ENCODE measurements around the gene PRKCE. TPM values are rescaled to one million over a fixed set of nuclear protein-coding genes. Genes with fewer than 3 reads are reported as not detected.
"Not testable (repeated sequence)": the region's sequence is repeated elsewhere in the genome, so short reads cannot be mapped to it uniquely, and the experiment has no call there.

The PRKCE gene
- total and polyA plus RNA-seq, 2 donors (not counting 1 experiment from before 2014, with no cell fraction given), result 14.1 to 19.0 TPM

GRCh38 chr2:46200861-46201605 lies 549.6 kb downstream of the PRKCE start:
- no peaks in the 10 kb centered on the region for H3K9me3 ChIP-seq (ENCODE audit: control insufficient read depth, insufficient read depth, low read depth, low read length)
- no peak for DNase-seq (ENCODE audit: low read depth in 2 of 2)
- H3K4me1 ChIP-seq (ENCODE audit: control insufficient read depth, extremely low read depth, insufficient read depth, low read length), result no peaks in the 10 kb centered on the region
- no peak overlapping the region for H3K4me2 ChIP-seq (ENCODE audit: extremely low read depth, insufficient read depth, low read length)
- no peaks in the 10 kb centered on the region for H3K79me2 ChIP-seq (ENCODE audit: control insufficient read depth, insufficient read depth, low read length)
- no peak overlapping the region for H3K4me3 ChIP-seq (replicated peaks in 1 of 4; ENCODE audit: control extremely low read depth in 1 of 4, insufficient read depth in 1 of 4, low read depth in 3 of 4, low read length in 4 of 4)
- no peak overlapping the region for H2AFZ ChIP-seq (ENCODE audit: low read length)
- H3K27me3 ChIP-seq (ENCODE audit: control insufficient read depth, insufficient read depth, low read length), result no peaks in the 10 kb centered on the region
- no peak overlapping the region for H3K9ac ChIP-seq (ENCODE audit: insufficient read depth, low read length)
- TF ChIP-seq EZH2 (IDR thresholded peaks at IDR 0.05; ENCODE audit: low read length, missing control alignments) (no peak), CTCF (conservative IDR thresholded peaks at IDR 0.05 in 1 of 2, IDR thresholded peaks at IDR 0.05 in 1 of 2; ENCODE audit: low read depth in 1 of 2, low read length in 2 of 2) (no peak)
- no peak overlapping the region for H3K27ac ChIP-seq (ENCODE audit: insufficient read depth, low read length)
- H4K20me1 ChIP-seq (ENCODE audit: control insufficient read depth, extremely low read depth, insufficient read depth, low read length), result no peaks in the 10 kb centered on the region
- no peaks in the 10 kb centered on the region for H3K36me3 ChIP-seq (ENCODE audit: control insufficient read depth, insufficient read depth, low read length)

- DNase-seq (ENCODE audit: low read depth in 2 of 2), result no peak
- TF ChIP-seq EZH2 (IDR thresholded peaks at IDR 0.05; ENCODE audit: low read length, missing control alignments) (no peak), CTCF (conservative IDR thresholded peaks at IDR 0.05 in 1 of 2, IDR thresholded peaks at IDR 0.05 in 1 of 2; ENCODE audit: low read depth in 1 of 2, low read length in 2 of 2) (no peak)
- no peaks in the 10 kb centered on the region for H3K4me1 ChIP-seq (ENCODE audit: control insufficient read depth, extremely low read depth, insufficient read depth, low read length)
- no peak overlapping the region for H2AFZ ChIP-seq (ENCODE audit: low read length)
- H3K27ac ChIP-seq (ENCODE audit: insufficient read depth, low read length), result no peak overlapping the region
- no peaks in the 10 kb centered on the region for H4K20me1 ChIP-seq (ENCODE audit: control insufficient read depth, extremely low read depth, insufficient read depth, low read length)
- no peaks in the 10 kb centered on the region for H3K36me3 ChIP-seq (ENCODE audit: control insufficient read depth, insufficient read depth, low read length)
- H3K4me2 ChIP-seq (ENCODE audit: extremely low read depth, insufficient read depth, low read length), result no peak overlapping the region
- H3K9ac ChIP-seq (ENCODE audit: insufficient read depth, low read length), result no peak overlapping the region
- H3K27me3 ChIP-seq (ENCODE audit: control insufficient read depth, insufficient read depth, low read length), result no peaks in the 10 kb centered on the region
- H3K4me3 ChIP-seq (replicated peaks in 1 of 4; ENCODE audit: control extremely low read depth in 1 of 4, insufficient read depth in 1 of 4, low read depth in 3 of 4, low read length in 4 of 4), result no peak overlapping the region
- H3K79me2 ChIP-seq (ENCODE audit: control insufficient read depth, insufficient read depth, low read length), result no peaks in the 10 kb centered on the region
- no peaks in the 10 kb centered on the region for H3K9me3 ChIP-seq (ENCODE audit: control insufficient read depth, insufficient read depth, low read depth, low read length)
Measured at GRCh38 chr2:46202453-46202852, 551.0 kb downstream of the PRKCE start.

GRCh38 chr2:46202987-46203386 lies 551.5 kb downstream of the PRKCE start:
- DNase-seq (ENCODE audit: low read depth in 2 of 2), result no peak
- Histone ChIP-seq H3K4me1 (ENCODE audit: control insufficient read depth, extremely low read depth, insufficient read depth, low read length) (no peaks in the 10 kb centered on the region), H3K36me3 (ENCODE audit: control insufficient read depth, insufficient read depth, low read length) (no peaks in the 10 kb centered on the region), H3K9ac (ENCODE audit: insufficient read depth, low read length) (no peak overlapping the region), H3K79me2 (ENCODE audit: control insufficient read depth, insufficient read depth, low read length) (no peaks in the 10 kb centered on the region), H2AFZ (ENCODE audit: low read length) (no peak overlapping the region), H3K9me3 (ENCODE audit: control insufficient read depth, insufficient read depth, low read depth, low read length) (no peaks in the 10 kb centered on the region), H4K20me1 (ENCODE audit: control insufficient read depth, extremely low read depth, insufficient read depth, low read length) (no peaks in the 10 kb centered on the region), H3K4me3 (replicated peaks in 1 of 4; ENCODE audit: control extremely low read depth in 1 of 4, insufficient read depth in 1 of 4, low read depth in 3 of 4, low read length in 4 of 4) (no peak overlapping the region), H3K27me3 (ENCODE audit: control insufficient read depth, insufficient read depth, low read length) (no peaks in the 10 kb centered on the region), H3K4me2 (ENCODE audit: extremely low read depth, insufficient read depth, low read length) (no peak overlapping the region), H3K27ac (ENCODE audit: insufficient read depth, low read length) (no peak overlapping the region)
- TF ChIP-seq CTCF (conservative IDR thresholded peaks at IDR 0.05 in 1 of 2, IDR thresholded peaks at IDR 0.05 in 1 of 2; ENCODE audit: low read depth in 1 of 2, low read length in 2 of 2) (no peak), EZH2 (IDR thresholded peaks at IDR 0.05; ENCODE audit: low read length, missing control alignments) (no peak)

GRCh38 chr2:46203636-46204035 lies 552.2 kb downstream of the PRKCE start:
- not testable (repeated sequence) for H3K27ac ChIP-seq (ENCODE audit: insufficient read depth, low read length); H3K36me3 ChIP-seq (ENCODE audit: control insufficient read depth, insufficient read depth, low read length); H2AFZ ChIP-seq (ENCODE audit: low read length); H3K4me2 ChIP-seq (ENCODE audit: extremely low read depth, insufficient read depth, low read length); DNase-seq (ENCODE audit: low read depth in 2 of 2); H3K9me3 ChIP-seq (ENCODE audit: control insufficient read depth, insufficient read depth, low read depth, low read length); H3K79me2 ChIP-seq (ENCODE audit: control insufficient read depth, insufficient read depth, low read length); H3K4me3 ChIP-seq (replicated peaks in 1 of 4; ENCODE audit: control extremely low read depth in 1 of 4, insufficient read depth in 1 of 4, low read depth in 3 of 4, low read length in 4 of 4); H4K20me1 ChIP-seq (ENCODE audit: control insufficient read depth, extremely low read depth, insufficient read depth, low read length); H3K27me3 ChIP-seq (ENCODE audit: control insufficient read depth, insufficient read depth, low read length); H3K9ac ChIP-seq (ENCODE audit: insufficient read depth, low read length); H3K4me1 ChIP-seq (ENCODE audit: control insufficient read depth, extremely low read depth, insufficient read depth, low read length)

All from fibroblast of lung (primary cell).